Keratinocyte (primary cell): ENCODE results near the gene LAPTM5.

Experiments used
- CTCF ChIP-seq, 3 experiments: IDR thresholded peaks in 1 of 3; conservative IDR thresholded peaks in 1 of 3; optimal IDR thresholded peaks in 1 of 3; 2 replicates in 2 of 3; 3 replicates in 1 of 3; pipeline versions ENCODE3 to v1.5.1; 2011; ENCODE audit warnings: low read length in 3 of 3, mild to moderate bottlenecking in 3 of 3, moderate library complexity in 2 of 3, control low read depth in 1 of 3, inconsistent platforms in 1 of 3; ENCODE audit not compliant: insufficient read depth in 2 of 3; ENCODE audit errors: extremely low read depth in 1 of 3
- EZH2 ChIP-seq: IDR thresholded peaks from one replicate; pipeline ENCODE4 v1.6.1; 2012; ENCODE audit warnings: inconsistent platforms, mild to moderate bottlenecking, low read length, moderate library complexity

- TF ChIP-seq CTCF (optimal IDR thresholded peaks at IDR 0.05 in 1 of 3, IDR thresholded peaks at IDR 0.05 in 1 of 3, conservative IDR thresholded peaks at IDR 0.05 in 1 of 3; ENCODE audit: extremely low read depth in 1 of 3, insufficient read depth in 2 of 3, low read length in 3 of 3) = no peak
- TF ChIP-seq EZH2 = no peak
Measured at GRCh38 chr1:30798389-30799232, 41.0 kb upstream of the LAPTM5 start.
